HTR-8/SVneo (cell line): ENCODE results near the gene MACROD2.

Source experiments
- DNase-seq: peaks from one replicate; pipeline ENCODE4 v3.0.0; 2011; ENCODE audit warnings: low spot score, mixed read lengths; ENCODE audit not compliant: insufficient read length
- FAIRE-seq: peaks from 2 replicates; lab custom pipeline; 2011; peaks lifted over from hg19 to GRCh38; lab: Jason Lieb, UNC

MACROD2 gene

DNA sequence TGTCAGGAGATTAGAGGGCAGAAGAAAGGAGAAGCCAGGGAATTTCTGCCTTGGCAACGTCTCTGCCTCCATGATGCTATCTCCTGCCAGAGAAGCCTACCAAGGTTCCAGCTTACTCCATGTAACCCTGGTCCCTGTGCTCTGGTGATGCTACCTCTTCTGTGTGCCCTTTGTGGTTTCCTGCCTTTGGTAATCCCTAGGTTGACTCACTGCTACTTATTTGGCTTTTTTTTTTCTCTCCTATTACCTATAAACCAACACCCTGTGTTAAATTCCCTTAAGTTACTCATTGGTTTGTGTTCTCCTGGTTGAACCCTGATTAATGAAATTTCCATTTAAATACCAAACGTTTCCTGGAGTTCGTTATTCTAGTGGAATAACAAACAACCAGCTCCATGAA is 869.9 kb downstream of the MACROD2 start:
- no peak for FAIRE-seq
- DNase-seq: no peak

DNA sequence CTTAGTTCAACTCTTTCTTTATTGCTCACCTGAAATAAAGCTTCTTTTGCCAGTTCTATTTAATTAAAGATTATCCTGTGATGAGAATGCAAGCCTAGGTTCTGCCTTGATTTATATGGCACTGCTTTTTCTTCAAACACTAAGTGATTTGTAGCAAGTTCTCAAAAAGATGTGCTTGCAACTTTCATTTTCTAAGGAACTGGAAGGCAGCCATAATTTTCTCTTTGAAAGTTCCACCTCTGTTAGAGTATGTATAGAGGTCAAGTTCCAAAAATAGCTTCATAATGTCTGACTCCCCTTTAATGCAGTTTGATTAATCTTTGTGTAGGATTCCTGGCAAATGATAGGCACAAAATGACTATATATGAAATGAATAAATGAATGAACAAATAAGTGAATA is 870.4 kb downstream of the MACROD2 start:
- no peak for DNase-seq
- FAIRE-seq: no peak

DNA sequence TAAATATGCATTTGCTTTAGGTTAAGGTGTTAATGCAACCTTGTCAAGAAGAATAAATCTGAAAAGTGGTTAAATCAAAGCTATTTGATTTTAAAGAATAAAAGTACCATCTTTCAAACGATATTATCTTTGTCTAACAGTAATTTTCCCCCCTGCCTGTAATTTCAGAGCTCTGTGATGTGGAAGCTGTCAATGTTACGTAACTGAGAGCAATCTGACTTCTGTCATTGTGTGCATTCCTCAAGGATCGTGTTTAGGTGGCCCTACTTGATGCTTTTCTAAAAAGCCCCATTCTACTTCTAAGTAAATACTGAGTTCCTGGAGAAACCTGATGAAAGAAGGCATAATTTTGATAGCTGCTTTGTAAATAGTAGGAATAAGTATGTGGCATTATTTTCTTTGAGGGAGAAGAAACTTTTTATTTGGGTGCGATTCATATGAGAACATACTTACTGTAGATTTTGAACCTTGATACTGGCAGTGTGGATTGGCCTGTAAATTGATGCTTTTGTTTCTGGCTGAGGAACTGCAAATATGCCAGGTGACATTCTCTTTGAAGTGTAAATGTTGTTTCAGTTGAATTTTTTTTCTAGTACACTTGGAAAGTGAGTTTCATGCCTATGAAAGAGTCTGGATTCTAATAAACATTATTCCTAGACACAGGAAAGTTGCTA is 871.7 kb downstream of the MACROD2 start:
- no peak for FAIRE-seq
- no peak for DNase-seq

DNA sequence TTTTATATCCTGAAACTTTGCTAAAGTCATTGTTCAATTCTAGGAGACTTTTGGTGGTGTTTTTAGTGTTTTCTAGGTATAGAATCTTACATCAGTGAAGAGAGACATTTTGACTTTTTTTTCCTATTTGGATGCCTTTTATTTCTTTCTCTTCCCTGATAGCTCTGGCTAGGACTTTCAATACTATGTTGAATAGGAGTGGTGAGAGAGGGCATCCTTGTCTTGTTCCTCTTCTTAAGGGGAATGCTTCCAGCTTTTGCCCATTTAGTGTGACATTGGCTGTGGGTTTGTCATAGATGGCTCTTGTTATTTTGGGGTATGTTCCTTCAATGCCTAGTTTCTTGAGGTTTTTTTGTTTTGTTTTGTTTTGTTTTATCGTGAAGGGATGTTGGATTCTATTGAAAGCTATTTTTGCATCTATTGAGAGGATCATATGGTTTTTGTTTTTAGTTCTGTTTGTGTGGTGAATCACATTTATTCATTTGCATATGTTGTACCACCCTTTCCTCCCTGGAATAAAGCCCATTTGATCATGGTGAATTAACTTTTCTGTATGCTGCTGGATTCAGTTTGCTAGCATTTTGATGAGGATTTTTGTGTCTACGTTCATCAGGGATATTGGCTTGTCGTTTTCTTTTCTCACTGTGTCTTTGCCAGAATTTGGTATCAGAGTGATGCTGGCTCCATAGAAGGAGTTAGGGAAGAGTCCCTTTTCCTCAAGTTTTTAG is 882.1 kb downstream of the MACROD2 start:
- FAIRE-seq: no peak
- no peak for DNase-seq

DNA sequence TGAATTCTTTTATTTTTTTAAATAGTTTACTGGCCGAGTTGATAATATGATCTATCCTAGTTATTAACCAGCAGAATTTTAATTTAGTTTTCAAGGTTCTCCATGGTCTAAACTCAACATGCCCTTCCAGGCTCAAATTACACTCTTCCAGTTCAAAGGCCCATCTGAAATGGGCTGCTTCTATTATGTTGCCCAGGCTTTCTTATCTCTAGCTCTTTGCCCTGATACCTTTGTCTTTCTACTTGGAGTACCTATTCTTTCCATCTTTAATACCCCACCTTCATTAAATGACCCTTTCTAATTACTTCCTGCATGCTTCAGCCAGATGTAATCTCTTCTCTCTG is 883.3 kb downstream of the MACROD2 start:
- DNase-seq (no peak), FAIRE-seq (no peak)

DNA sequence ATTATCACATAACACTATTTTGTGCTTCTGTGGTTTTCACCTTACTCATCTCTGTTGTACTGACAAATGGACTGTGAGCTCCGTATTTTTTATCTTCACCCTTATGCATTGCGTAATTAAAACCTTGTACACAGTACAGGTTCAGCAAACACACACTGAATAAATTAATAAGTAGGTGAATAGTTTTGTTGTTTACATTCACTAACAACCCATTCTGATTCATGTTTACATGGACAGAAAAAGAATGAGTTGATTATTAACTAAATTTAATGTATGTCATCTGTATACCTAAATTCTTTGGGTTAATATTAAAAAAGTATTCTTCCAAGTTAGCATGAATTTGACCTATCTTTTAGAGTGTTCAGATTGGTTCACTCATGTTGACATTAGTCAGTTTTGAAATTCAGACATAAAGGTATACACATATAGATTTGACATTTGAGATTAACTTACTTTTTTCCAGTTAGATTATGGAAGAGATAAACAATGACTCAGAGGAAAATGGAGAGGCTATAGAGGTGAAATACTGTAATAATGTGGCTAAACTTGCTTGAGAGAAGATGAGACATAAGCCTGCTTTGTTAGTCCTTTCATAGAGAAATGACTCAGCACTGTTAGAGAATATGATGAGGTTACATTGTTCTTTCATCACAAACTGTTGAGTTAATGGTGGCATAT is 883.8 kb downstream of the MACROD2 start:
- no peak for FAIRE-seq

DNA sequence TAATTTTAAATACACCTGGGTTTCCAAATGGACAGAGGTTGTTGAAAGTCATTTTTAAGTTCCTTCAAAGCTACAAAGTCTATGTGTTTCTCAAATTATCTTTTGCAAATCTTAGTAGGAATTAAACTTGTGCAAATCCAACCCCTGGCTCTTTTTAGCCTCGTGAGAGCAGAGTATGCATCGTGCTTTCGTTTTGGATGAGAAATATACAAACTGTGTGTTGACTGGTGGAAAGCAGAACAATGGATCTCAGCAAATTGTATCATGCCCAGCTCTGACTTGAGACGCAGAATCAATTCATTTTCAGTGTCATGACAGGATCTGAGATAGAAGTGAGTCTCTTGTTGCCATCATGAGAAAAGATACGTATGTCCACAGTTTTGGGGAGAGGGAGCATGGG is 884.5 kb downstream of the MACROD2 start:
- FAIRE-seq (no peak), DNase-seq (no peak)

More for the DNA sequence above, 883.8 kb downstream of the MACROD2 start:
- no peak for DNase-seq

DNA sequence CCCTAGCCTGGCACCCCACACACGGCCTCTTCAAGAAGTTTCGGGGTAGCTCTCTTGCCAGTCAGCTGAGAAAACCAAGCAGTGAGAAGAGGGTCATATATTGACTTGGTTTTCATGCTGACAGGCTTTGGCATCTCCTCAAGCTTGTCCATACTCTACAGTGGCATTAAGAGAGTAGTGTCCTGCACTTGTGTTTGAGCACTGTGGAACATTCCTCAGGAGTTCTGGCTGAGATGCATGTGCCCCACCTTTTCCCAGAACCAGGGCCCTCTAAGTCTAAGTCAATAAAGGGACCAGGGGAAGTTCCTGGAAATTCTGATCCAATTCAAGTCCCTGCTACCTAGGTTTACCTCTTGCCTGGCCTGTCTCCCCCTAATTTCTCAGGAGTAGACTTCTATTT is 886.2 kb downstream of the MACROD2 start:
- no peak for DNase-seq
- no peak for FAIRE-seq

DNA sequence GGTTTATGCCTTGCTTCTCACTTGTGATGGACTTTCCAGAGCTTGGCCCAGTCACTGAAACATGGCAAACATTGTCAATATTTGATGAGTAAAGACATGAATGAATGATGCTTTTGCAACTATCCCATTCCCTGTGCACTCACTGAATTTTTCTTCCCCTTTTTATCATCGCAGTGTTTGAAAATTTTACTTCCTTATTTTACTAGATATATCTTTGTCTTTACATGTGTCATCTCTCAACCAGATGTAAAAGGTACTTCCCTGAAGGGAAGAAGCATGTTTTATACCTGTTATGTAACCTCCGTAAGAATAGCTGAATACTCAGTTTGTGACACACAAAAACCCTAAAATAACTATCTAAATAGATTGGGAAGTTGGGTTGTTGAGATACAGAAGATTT is 886.8 kb downstream of the MACROD2 start:
- DNase-seq (no peak), FAIRE-seq (no peak)

DNA sequence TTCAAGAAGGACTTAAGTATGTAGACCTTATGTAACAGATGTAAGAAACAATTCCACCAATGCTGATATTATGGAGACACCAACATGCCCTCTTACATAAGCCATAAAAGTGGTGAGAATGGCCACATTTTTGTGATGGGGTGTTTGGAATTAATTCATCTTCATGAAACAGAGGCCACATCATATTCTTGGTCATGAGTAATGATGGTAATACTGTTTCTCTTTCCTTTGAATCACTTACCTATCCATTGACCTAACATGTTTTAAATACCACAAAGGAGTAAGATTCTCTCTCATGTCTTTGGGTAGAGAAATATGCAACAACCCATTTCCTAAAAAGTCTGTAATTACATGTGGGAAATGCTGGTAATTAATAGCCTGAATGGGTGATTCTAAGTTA is 887.5 kb downstream of the MACROD2 start:
- FAIRE-seq (no peak), DNase-seq (no peak)

DNA sequence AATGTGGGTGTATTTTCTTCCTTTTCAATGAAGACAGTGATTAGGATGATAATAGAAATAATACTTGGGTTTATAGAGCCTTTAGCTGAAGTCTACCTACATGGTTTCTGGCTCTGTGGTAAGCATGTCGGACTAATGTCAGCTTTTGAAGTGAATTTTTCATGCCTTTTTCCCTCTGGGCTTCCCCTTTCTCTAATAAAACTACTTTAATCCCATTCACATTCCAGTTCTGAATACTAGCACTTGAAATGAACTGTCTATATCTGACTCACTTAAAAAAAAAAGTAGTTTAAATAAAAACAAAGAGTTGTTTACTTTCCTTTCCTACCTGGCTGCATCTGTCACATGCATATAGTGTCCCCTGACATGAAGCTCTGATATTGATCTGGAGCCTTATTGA is 888.0 kb downstream of the MACROD2 start:
- DNase-seq (no peak), FAIRE-seq (no peak)

DNA sequence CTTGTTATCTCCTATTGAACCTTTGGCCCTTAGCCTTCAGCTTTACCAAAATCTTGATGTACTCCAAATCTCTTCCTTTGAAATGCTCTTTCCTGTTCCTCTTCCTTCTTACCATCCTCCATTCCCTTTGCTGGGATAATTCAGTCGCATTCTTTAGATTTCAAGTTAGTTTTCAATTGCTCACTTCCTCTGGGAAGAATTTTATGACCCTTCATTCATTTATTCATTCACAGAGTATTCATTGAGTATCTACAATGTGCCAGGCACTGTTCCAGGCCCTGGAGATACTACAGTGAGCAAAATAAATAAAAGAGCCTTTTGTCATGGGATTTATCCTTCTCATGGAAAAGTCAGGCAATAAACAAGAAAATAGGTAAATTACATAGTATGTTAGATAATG is 890.3 kb downstream of the MACROD2 start:
- DNase-seq: no peak
- FAIRE-seq: no peak

DNA sequence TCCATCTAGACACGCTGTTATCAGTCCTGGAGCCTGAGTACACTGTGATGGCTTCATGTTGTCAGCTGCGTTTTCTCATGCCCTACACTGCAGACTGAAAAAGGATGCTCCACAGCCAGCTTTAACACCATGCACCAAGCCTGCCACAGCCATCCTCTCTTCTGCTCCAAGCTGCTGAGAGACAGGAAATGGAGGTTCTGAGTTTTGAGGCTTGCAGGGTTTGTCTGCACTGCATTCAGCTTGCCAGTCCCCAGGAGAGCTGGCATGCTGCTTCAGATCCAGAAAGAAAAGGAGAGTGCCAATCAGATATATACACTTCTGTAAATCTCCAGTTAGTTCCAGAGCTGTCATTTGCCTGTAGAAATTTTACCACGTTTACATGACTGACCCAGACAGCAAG is 892.8 kb downstream of the MACROD2 start:
- DNase-seq (no peak), FAIRE-seq (no peak)

DNA sequence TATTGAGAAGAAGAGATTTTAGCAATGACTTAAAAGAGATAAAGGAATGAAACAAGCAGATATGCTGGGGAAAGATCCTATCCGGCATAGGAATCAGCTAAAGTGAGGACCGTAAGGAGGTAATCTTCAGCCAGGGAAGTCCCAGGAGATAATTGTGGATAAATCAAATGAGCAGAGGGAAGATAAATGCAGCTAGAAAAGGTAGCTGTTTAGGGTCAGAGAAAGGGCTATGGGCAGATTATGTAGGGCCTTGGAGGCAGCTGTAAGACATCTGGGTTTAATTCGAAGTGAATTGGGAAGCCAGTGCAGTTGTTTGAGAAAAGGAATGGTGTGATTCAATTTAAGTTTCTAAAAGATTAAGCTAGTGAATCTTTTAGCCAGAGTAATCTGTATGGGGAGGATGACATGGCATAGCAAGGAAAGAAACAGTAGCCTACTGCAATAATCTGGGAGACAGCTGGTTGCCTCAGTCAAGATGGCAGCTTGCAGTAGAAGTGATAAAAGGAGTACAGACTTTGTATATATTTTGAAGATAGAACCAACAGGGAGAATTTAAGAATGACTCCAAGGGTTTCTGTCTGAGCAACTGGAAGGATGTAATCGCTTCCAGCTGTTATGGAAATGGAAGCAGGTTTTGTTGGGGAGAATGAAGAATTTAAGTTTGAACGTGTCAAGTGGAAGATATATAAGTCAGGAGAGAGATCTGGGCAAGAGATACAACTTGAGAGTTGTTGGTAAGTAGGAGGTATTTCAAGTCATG is 894.4 kb downstream of the MACROD2 start:
- DNase-seq: no peak
- FAIRE-seq: no peak

DNA sequence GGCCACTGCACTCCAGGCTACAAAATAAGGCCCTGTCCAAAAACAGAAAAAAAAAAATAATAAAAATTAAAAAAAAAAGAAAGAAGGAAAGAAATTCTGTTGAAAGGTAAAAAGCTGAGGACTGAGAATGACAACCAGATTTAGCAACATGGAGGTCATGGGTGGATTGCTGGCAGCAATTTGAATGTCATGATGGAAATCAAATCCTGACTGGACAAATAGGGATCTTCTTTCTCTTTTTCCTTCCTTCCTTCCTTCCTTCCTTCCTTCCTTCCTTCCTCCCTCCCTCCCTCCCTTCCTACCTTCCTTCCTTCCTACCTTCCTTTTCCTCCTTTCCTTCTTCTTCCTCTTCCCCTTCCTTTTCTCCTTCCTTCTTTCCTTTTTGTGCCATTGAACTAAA is 895.4 kb downstream of the MACROD2 start:
- no peak for FAIRE-seq
- no peak for DNase-seq

DNA sequence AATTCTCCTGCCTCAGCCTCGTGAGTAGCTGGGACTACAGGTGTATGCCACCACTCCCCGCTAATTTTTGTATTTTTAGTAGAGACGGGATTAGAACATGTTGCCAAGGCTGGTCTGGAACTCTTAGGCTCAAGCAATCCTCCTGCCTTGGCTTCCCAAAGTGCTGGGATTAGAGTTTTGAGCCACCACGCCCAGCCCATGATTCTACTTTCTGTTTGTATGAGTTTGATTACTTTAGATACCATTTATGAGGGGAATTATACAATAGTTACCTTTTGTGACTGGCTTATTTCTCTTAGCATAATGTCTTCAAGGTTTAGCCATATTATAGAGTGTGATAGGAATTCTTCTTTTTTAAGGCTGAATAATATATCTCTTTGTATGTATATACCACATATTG is 897.5 kb downstream of the MACROD2 start:
- DNase-seq (no peak), FAIRE-seq (no peak)

DNA sequence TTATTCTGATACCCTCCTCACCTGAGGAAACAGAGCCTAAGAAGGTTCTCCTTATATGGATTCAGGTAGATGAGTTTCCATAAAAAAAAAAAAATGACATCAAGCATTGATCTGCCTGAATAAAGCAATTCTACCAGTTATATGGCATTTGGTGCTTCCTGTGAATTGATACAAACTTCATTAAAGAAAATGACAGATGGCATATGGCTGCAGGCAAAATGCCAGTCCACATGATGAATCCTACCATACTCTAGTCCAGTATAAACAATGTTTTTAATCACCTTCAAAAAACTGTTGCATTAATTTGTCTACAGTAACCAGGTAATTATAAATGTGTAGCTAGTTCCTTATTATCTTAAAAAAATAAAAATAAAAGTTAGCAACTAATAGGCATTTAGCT is 901.3 kb downstream of the MACROD2 start:
- no peak for DNase-seq
- FAIRE-seq: no peak

DNA sequence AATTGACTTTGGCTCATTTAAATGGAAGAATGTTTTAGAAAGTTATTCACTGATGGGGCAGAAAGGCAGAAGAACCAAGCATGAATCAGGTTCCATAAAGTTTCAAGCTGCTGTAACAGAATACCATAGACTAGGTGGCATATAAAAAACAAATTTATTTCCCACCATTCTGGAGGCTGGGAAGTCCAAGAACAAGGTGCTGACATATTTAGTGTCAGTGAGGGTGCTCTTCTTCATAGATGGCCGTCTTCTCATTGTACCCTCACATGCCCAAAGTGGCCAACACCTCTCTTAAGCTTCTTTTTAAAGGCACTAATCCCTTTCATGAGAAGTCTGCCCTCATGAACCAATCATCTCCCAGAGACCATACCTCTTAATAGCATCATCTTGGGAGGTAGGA is 902.3 kb downstream of the MACROD2 start:
- DNase-seq: no peak
- FAIRE-seq: no peak

DNA sequence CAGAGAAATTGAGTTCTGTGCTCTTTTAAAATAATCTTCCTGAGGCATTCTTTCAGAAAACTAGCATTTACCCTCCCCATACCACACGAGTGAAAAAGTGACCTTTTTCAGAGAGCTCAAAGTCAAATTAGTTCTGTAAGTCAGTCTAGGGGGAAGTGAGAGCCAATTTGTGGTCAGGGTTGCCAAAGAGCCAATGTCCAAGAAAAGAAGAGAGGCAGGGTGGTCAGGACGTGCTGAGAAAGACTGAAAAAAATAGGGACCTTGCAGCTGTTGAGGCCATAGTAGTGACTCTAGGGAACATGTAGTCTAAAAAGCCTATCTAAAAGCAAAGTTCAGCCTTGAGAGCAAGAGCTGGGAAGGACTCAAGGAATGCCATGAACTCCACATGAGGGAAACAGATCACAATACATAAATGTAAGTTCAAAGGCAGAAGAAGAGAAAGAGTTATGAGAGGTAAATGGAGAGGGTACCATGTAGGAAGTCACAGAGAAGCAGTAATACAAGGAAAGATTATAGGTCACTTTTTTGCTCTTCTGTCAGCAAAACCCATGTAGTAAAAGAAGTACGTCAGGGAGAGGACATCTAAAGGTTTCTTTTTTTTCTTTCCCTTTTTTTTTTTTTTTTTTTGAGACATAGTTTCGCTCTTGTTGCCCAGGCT is 907.2 kb downstream of the MACROD2 start:
- FAIRE-seq: no peak
- no peak for DNase-seq

DNA sequence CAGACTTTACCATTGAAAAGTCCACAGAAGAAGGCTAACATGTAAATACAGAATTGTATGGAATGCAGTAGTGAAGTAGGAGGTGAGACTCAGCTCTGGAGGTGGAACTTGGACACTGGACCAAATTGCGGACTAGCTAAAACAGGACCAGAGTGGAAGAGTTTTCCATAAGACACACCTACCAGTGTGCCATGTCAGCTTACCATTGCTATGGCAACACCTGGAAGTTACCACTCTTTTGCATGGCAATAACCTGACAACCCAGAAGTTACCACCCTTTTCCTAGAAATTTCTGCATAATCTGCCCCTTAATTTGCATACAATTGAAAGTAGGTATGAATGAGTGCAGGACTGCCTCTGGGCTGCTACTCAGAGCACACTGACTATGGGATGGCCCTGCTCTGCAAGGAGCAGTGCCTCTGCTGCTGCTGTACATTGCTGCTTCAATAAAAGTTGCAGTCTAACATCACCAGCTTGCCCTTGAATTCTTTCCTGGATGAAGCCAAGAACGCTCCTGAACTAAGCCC is 911.7 kb downstream of the MACROD2 start:
- FAIRE-seq: no peak
- DNase-seq: no peak
